IPS-18a (cell line): Measurements from ENCODE around the gene PRR5.
A peak's percentile ranks its signal among the peaks of the same experiment; 100 is the strongest.

Experiments
- H3K27ac ChIP-seq: one replicate; pipeline ENCODE4 v1.5.1; 2013; ENCODE audit warnings: low read length
- H3K27me3 ChIP-seq: one replicate; pipeline ENCODE4 v1.6.1; 2013; ENCODE audit warnings: mild to moderate bottlenecking, low read length; ENCODE audit not compliant: control insufficient read depth, insufficient read depth
- H3K36me3 ChIP-seq: one replicate; pipeline ENCODE4 v1.6.1; 2013; ENCODE audit warnings: low read depth, low read length; ENCODE audit not compliant: control insufficient read depth
- H3K4me1 ChIP-seq: one replicate; pipeline ENCODE4 v1.6.1; 2013; ENCODE audit warnings: low read depth, low read length; ENCODE audit not compliant: control insufficient read depth
- H3K4me3 ChIP-seq: one replicate; pipeline ENCODE4 v1.5.1; 2013; ENCODE audit warnings: low read length
- H3K9ac ChIP-seq: one replicate; pipeline ENCODE4 v1.6.1; 2013; ENCODE audit warnings: mild to moderate bottlenecking, low read length, moderate library complexity
- H3K9me3 ChIP-seq: one replicate; pipeline ENCODE4 v1.6.1; 2013; ENCODE audit warnings: low read depth, low read length; ENCODE audit not compliant: control insufficient read depth

Gene PRR5

GRCh38 chr22:44755956-44756361 is 54.0 kb downstream of the PRR5 start:
- H3K36me3 ChIP-seq: no peaks in the 10 kb centered on the region
- H3K27me3 ChIP-seq: peaks cover 11% of the 10 kb centered on the region
- H3K27ac ChIP-seq: peak overlapping the region; percentile 2
- peak overlapping the region; percentile 36 for H3K4me3 ChIP-seq
- H3K4me1 ChIP-seq: peaks cover 15% of the 10 kb centered on the region
- no peak overlapping the region for H3K9ac ChIP-seq
- no peaks in the 10 kb centered on the region for H3K9me3 ChIP-seq

GRCh38 chr22:44758344-44758973 is 56.5 kb downstream of the PRR5 start:
- Histone ChIP-seq H3K27ac (no peak overlapping the region), H3K9ac (no peak overlapping the region), H3K4me1 (peaks cover 14% of the 10 kb centered on the region), H3K27me3 (peaks cover 3% of the 10 kb centered on the region), H3K9me3 (no peaks in the 10 kb centered on the region), H3K4me3 (no peak overlapping the region), H3K36me3 (no peaks in the 10 kb centered on the region)

GRCh38 chr22:44759001-44759400 is 57.0 kb downstream of the PRR5 start:
- no peak overlapping the region for H3K27ac ChIP-seq
- no peaks in the 10 kb centered on the region for H3K9me3 ChIP-seq
- peaks cover 9% of the 10 kb centered on the region for H3K4me1 ChIP-seq

GRCh38 chr22:44759430-44760310 is 57.7 kb downstream of the PRR5 start:
- H3K27ac ChIP-seq: no peak overlapping the region
- no peaks in the 10 kb centered on the region for H3K9me3 ChIP-seq
- H3K27me3 ChIP-seq: no peaks in the 10 kb centered on the region
- no peak overlapping the region for H3K4me3 ChIP-seq
- H3K36me3 ChIP-seq: no peaks in the 10 kb centered on the region
- peaks cover 9% of the 10 kb centered on the region for H3K4me1 ChIP-seq
- no peak overlapping the region for H3K9ac ChIP-seq

More at GRCh38 chr22:44759001-44759400, 57.0 kb downstream of the PRR5 start:
- Histone ChIP-seq H3K4me3 (no peak overlapping the region), H3K9ac (no peak overlapping the region), H3K27me3 (no peaks in the 10 kb centered on the region), H3K36me3 (no peaks in the 10 kb centered on the region)

- H3K27ac ChIP-seq: no peak overlapping the region
- no peaks in the 10 kb centered on the region for H3K36me3 ChIP-seq
- no peak overlapping the region for H3K4me3 ChIP-seq
- H3K27me3 ChIP-seq: no peaks in the 10 kb centered on the region
- H3K4me1 ChIP-seq: peaks cover 8% of the 10 kb centered on the region
- H3K9ac ChIP-seq: no peak overlapping the region
- H3K9me3 ChIP-seq: no peaks in the 10 kb centered on the region
These were observed 58.5 kb downstream of the PRR5 start for GRCh38 chr22:44760476-44760875.

- H3K4me1 ChIP-seq: peaks cover 2% of the 10 kb centered on the region
- H3K9ac ChIP-seq: no peak overlapping the region
- no peaks in the 10 kb centered on the region for H3K36me3 ChIP-seq
- H3K4me3 ChIP-seq: no peak overlapping the region
- no peak overlapping the region for H3K27ac ChIP-seq
- H3K9me3 ChIP-seq: no peaks in the 10 kb centered on the region
- no peaks in the 10 kb centered on the region for H3K27me3 ChIP-seq
These were observed 59.0 kb downstream of the PRR5 start for GRCh38 chr22:44761025-44761424.

GRCh38 chr22:44764373-44764772 is 62.4 kb downstream of the PRR5 start:
- Histone ChIP-seq H3K36me3 (no peaks in the 10 kb centered on the region), H3K9me3 (no peaks in the 10 kb centered on the region), H3K9ac (no peak overlapping the region), H3K4me1 (no peaks in the 10 kb centered on the region), H3K27me3 (no peaks in the 10 kb centered on the region), H3K4me3 (no peak overlapping the region), H3K27ac (no peak overlapping the region)

GRCh38 chr22:44764974-44765373 is 63.0 kb downstream of the PRR5 start:
- no peaks in the 10 kb centered on the region for H3K36me3 ChIP-seq
- no peaks in the 10 kb centered on the region for H3K9me3 ChIP-seq
- no peaks in the 10 kb centered on the region for H3K27me3 ChIP-seq
- H3K4me3 ChIP-seq: no peak overlapping the region
- no peak overlapping the region for H3K27ac ChIP-seq
- no peak overlapping the region for H3K9ac ChIP-seq
- H3K4me1 ChIP-seq: no peaks in the 10 kb centered on the region

- H3K4me3 ChIP-seq: no peak overlapping the region
- no peaks in the 10 kb centered on the region for H3K9me3 ChIP-seq
- H3K36me3 ChIP-seq: no peaks in the 10 kb centered on the region
- H3K27ac ChIP-seq: no peak overlapping the region
- no peak overlapping the region for H3K9ac ChIP-seq
- H3K4me1 ChIP-seq: no peaks in the 10 kb centered on the region
- no peaks in the 10 kb centered on the region for H3K27me3 ChIP-seq
These were observed 63.7 kb downstream of the PRR5 start for GRCh38 chr22:44765571-44766285.

- Histone ChIP-seq H3K9ac (no peak overlapping the region), H3K4me1 (peaks cover 4% of the 10 kb centered on the region), H3K9me3 (no peaks in the 10 kb centered on the region), H3K36me3 (no peaks in the 10 kb centered on the region), H3K4me3 (no peak overlapping the region), H3K27ac (no peak overlapping the region), H3K27me3 (no peaks in the 10 kb centered on the region)
These were observed 71.1 kb downstream of the PRR5 start for GRCh38 chr22:44773082-44773481.

- H3K4me1 ChIP-seq: peaks cover 4% of the 10 kb centered on the region
- no peak overlapping the region for H3K4me3 ChIP-seq
- no peaks in the 10 kb centered on the region for H3K9me3 ChIP-seq
- H3K27me3 ChIP-seq: no peaks in the 10 kb centered on the region
- no peaks in the 10 kb centered on the region for H3K36me3 ChIP-seq
- no peak overlapping the region for H3K9ac ChIP-seq
- H3K27ac ChIP-seq: no peak overlapping the region
These were observed 73.9 kb downstream of the PRR5 start for GRCh38 chr22:44775862-44776261.
